GM12891 (cell line): Measurements from ENCODE around the gene COMMD9.

ENCODE experiments used
- DNase-seq: peaks from one replicate; pipeline ENCODE4 v3.0.0; 2011; ENCODE audit warnings: low spot score; ENCODE audit not compliant: insufficient read length
- FAIRE-seq: peaks from 2 replicates; lab custom pipeline; 2011; peaks lifted over from hg19 to GRCh38; lab: Jason Lieb, UNC
- PAX5 ChIP-seq: IDR thresholded peaks from 2 replicates; pipeline ENCODE4 v1.6.1; 2011; ENCODE audit warnings: low read length, moderate library complexity, mild to moderate bottlenecking; ENCODE audit not compliant: insufficient read depth, severe bottlenecking
- POLR2A ChIP-seq: IDR thresholded peaks from 2 replicates; pipeline ENCODE4 v1.6.1; 2011; ENCODE audit warnings: low read depth, low read length, control low read depth
- POLR2AphosphoS5 ChIP-seq: IDR thresholded peaks from 2 replicates; pipeline ENCODE4 v1.6.1; 2011; ENCODE audit warnings: low read depth, low read length, control low read depth
- POU2F2 ChIP-seq: IDR thresholded peaks from 2 replicates; pipeline ENCODE4 v1.6.1; 2011; ENCODE audit warnings: low read depth, mild to moderate bottlenecking, control low read depth, low read length, moderate library complexity
- SPI1 ChIP-seq: IDR thresholded peaks from 2 replicates; pipeline ENCODE4 v1.6.1; 2011; ENCODE audit warnings: low read depth, low read length, control low read depth
- TAF1 ChIP-seq: IDR thresholded peaks from 2 replicates; pipeline ENCODE4 v1.6.1; 2011; ENCODE audit warnings: low read depth, low read length, control low read depth

The COMMD9 gene

GRCh38 chr11:36230779-36231699 lies 58.2 kb downstream of the COMMD9 start:
- no peak for DNase-seq
- TF ChIP-seq POLR2AphosphoS5 = no peak
- no peak for TF ChIP-seq SPI1
- TF ChIP-seq POLR2A = no peak
- no peak for TF ChIP-seq POU2F2
- no peak for TF ChIP-seq TAF1
- no peak for TF ChIP-seq PAX5
- FAIRE-seq = no peak

DNA sequence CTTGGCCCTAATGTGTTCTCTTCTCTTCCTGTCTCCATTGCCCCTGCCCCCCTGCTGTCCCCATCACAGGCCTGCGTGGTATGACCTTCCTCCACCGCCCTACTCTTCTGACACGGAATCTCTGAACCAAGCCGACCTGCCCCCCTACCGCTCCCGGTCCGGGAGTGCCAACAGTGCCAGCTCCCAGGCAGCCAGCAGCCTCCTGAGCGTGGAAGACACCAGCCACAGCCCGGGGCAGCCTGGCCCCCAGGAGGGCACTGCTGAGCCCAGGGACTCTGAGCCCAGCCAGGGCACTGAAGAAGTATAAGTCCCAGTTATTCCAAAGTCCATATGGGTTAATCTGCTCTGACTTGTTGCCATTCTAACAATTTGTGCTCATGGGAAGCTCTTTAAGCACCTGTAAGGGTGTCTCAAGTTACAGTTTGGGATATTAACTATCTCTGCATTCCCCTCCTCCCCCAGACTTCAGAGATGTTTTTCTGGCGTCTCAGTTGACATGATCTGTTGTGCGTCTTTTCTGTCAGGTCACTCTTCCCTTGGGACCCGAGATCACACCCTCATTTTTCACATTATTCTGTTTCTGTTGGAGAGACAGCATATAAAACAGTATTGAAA lies 60.0 kb downstream of the COMMD9 start:
- FAIRE-seq = no peak

DNA sequence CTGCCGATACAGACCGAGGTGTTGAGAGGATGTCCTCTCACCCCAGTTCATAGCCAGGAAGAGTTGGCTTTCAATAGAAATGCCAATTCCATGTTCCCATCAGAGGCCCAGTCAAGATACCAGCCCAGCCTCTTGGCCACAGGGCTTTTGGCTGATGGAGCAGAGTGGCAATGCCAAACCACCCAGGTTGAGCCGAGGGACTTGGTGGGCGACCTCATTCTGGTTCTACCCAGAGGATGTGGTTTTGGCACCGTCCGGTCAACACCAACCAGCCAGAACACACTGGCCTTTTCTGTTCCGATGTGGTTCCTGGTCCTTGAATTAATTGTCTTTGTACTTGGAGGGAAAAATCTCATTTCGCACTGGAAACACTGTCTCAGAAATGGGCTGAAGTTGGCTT lies 60.5 kb downstream of the COMMD9 start:
- DNase-seq (no peak), FAIRE-seq (no peak)
- TF ChIP-seq POU2F2 = no peak
- TF ChIP-seq POLR2A = no peak
- no peak for TF ChIP-seq PAX5
- TF ChIP-seq TAF1 = no peak
- no peak for TF ChIP-seq SPI1
- no peak for TF ChIP-seq POLR2AphosphoS5

More for the DNA sequence above, 60.0 kb downstream of the COMMD9 start:
- DNase-seq = no peak
- TF ChIP-seq PAX5 (no peak), TAF1 (no peak), POLR2AphosphoS5 (no peak), POU2F2 (no peak), POLR2A (no peak), SPI1 (no peak)

DNA sequence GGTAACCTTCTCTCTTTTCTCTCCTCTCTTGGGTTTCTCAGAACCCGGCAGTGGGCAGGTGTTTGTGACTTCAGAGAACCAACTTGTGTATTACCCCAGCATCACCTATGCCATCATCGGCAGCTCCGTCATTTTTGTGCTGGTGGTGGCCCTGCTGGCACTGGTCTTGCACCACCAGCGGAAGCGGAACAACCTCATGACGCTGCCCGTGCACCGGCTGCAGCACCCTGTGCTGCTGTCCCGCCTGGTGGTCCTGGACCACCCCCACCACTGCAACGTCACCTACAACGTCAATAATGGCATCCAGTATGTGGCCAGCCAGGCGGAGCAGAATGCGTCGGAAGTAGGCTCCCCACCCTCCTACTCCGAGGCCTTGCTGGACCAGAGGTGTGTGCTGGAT lies 62.2 kb downstream of the COMMD9 start:
- no peak for FAIRE-seq
- no peak for DNase-seq
- no peak for TF ChIP-seq POU2F2
- TF ChIP-seq TAF1 = no peak
- TF ChIP-seq POLR2AphosphoS5 = no peak
- TF ChIP-seq PAX5 = no peak
- TF ChIP-seq POLR2A = no peak
- no peak for TF ChIP-seq SPI1

DNA sequence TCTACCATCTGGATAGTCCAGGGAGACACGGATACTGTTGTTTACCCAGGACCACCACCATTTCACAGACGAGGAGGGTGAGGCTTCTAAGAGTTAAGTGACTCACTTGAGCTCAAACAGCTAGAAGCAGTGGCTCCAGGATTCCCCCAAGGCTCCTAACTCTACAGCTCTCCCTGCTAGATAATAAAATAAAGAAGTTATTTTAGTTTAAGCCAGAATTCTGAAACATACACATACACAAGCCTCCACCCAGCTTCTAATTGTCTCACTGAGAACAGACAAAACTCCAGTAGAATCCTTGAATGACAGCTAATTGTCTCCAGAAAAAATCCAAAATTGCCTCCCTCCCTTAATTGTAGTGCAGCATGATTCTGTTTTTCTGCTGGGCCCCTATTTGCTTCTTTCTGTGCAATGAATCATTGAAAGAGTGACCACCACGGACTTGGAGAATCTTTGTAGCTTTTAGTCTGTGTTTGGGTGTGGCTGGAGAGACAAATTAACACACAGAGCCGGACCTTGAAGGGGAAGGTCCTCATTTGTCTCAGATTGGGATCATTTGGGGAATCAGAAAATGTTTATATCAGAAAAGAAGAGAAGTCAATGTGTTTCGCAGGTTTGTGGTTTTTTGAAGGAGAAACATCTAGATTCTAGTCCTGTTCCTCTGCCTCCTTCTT lies 64.9 kb downstream of the COMMD9 start:
- DNase-seq = no peak
- TF ChIP-seq PAX5 (no peak), TAF1 (no peak), POU2F2 (no peak), SPI1 (no peak), POLR2AphosphoS5 (no peak), POLR2A (no peak)
- FAIRE-seq = no peak

DNA sequence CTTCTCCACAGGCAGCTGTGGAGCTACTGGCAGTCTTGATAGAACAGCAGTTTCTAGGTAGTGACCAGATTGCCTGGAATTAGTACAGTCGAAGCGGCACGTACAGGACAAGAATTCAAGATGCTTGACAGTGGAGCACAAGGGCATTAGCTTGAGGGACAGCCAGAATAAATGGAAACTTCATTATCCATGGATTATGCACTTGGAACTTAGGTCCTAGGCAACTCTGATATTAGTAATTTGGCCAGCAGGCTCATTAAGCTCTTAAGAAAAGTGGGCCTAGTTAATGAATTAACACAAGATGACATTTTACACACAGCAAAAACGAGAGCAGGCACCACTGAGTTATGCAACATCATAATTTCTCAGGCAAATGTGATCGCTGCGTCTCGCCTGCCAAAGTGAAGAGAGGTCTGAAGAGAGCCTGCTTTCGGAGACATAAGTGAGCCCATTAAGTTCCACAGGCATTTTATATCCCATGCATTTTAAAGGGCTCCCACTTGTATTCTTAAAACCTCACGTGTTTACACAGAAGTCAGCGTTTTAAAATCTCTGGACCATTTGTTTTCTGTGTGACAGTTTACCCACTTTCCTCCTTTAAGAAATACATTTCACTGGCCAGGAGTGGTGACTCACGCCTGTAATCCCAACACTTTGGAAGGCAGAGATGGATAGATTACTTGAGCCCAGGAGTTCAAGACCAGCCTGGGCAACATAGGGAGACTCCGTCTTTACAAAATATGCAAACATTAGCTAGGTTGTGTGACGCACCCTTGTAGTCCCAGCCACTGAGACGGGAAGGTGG lies 66.2 kb downstream of the COMMD9 start:
- FAIRE-seq (no peak), DNase-seq (no peak)
- no peak for TF ChIP-seq PAX5
- TF ChIP-seq TAF1 = no peak
- no peak for TF ChIP-seq POLR2A
- no peak for TF ChIP-seq POLR2AphosphoS5
